ENCODE data around the gene ENTREP1.

Gene ENTREP1

DNA sequence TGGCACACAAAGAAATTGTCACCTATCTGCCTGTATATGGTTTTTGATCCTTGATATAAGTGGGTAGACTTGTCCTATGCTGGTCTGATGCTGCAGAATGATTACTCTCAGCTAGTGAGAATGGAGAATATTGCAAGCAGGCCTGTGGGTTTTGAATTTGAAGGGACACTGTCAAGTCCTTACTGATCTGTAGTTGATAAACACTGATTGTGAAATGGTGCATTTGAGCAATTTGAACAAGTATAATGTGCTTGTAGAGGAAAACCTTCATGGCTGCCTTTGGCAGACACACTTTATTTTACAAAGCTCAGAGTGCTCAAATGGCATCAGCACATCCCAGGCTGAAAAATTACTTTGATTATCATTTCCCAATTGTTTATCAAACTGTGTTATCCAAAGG, 9.3 kb downstream of the ENTREP1 start:
- no peaks in the 10 kb centered on the region for H4K20me1 ChIP-seq (ENCODE audit: low read depth, low read length)
- no peak overlapping the region for H3K27ac ChIP-seq (ENCODE audit: low read depth, low read length)
- H3K79me2 ChIP-seq (ENCODE audit: insufficient read depth, low read length), result no peaks in the 10 kb centered on the region
- no peak overlapping the region for H3K4me2 ChIP-seq (ENCODE audit: low read depth, low read length, poor library complexity, severe bottlenecking)
- H3F3A ChIP-seq (ENCODE audit: insufficient read depth), result no peaks in the 10 kb centered on the region
- H3K9me2 ChIP-seq (replicated peaks; ENCODE audit: insufficient read depth, low read length), result no peaks in the 10 kb centered on the region
- no peaks in the 10 kb centered on the region for H3K36me3 ChIP-seq (ENCODE audit: low read length)
- no peak overlapping the region for H2AFZ ChIP-seq (ENCODE audit: low read depth, low read length, severe bottlenecking)
- no peaks in the 10 kb centered on the region for H3K9me3 ChIP-seq (ENCODE audit: insufficient read depth, low read length)
- H3K9ac ChIP-seq (ENCODE audit: low read length), result no peak overlapping the region
- no peak overlapping the region for H3K4me3 ChIP-seq (ENCODE audit: insufficient read depth, low read length, poor library complexity, severe bottlenecking)
- H3K27me3 ChIP-seq (ENCODE audit: low read length), result no peaks in the 10 kb centered on the region
- TF ChIP-seq, protein P1, sequence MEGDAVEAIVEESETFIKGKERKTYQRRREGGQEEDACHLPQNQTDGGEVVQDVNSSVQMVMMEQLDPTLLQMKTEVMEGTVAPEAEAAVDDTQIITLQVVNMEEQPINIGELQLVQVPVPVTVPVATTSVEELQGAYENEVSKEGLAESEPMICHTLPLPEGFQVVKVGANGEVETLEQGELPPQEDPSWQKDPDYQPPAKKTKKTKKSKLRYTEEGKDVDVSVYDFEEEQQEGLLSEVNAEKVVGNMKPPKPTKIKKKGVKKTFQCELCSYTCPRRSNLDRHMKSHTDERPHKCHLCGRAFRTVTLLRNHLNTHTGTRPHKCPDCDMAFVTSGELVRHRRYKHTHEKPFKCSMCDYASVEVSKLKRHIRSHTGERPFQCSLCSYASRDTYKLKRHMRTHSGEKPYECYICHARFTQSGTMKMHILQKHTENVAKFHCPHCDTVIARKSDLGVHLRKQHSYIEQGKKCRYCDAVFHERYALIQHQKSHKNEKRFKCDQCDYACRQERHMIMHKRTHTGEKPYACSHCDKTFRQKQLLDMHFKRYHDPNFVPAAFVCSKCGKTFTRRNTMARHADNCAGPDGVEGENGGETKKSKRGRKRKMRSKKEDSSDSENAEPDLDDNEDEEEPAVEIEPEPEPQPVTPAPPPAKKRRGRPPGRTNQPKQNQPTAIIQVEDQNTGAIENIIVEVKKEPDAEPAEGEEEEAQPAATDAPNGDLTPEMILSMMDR (IDR thresholded peaks at IDR 0.05; ENCODE audit: insufficient read depth, low read length, poor library complexity, severe bottlenecking), result no peak
- no peak for TF ChIP-seq EZH2phosphoT487 (conservative IDR thresholded peaks at IDR 0.05; ENCODE audit: low read length)

DNA sequence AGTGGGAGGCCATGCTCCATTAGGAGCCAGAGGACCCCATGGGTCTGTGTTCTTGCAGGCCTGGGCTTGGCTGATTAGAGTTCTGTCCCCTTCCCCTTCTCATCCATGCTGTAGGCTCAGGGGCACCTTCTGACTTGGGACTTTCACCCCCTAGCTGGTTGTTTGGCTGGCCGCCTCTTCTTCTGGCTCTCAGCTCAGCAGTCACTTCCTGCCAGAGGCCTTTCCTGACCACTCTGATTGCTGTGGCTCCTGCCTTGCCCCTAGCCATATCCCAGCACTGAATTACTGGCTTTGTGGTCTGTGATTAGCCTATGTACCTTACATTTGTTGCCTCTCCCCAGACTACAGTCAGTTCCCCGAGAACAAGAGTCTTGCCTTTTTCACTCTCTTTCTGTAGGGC, 14.6 kb downstream of the ENTREP1 start:
- Histone ChIP-seq H3K4me2 (ENCODE audit: low read depth, low read length, poor library complexity, severe bottlenecking) (no peak overlapping the region), H3K79me2 (ENCODE audit: insufficient read depth, low read length) (no peaks in the 10 kb centered on the region), H3K9ac (ENCODE audit: low read length) (no peak overlapping the region), H3K36me3 (ENCODE audit: low read length) (no peaks in the 10 kb centered on the region), H4K20me1 (ENCODE audit: low read depth, low read length) (no peaks in the 10 kb centered on the region), H3K9me3 (ENCODE audit: insufficient read depth, low read length) (no peaks in the 10 kb centered on the region), H3K27ac (ENCODE audit: low read depth, low read length) (no peak overlapping the region), H3K4me3 (ENCODE audit: insufficient read depth, low read length, poor library complexity, severe bottlenecking) (no peak overlapping the region), H2AFZ (ENCODE audit: low read depth, low read length, severe bottlenecking) (no peak overlapping the region), H3K9me2 (replicated peaks; ENCODE audit: insufficient read depth, low read length) (no peaks in the 10 kb centered on the region), H3F3A (ENCODE audit: insufficient read depth) (no peaks in the 10 kb centered on the region), H3K27me3 (ENCODE audit: low read length) (no peaks in the 10 kb centered on the region)
- TF ChIP-seq EZH2phosphoT487 (conservative IDR thresholded peaks at IDR 0.05; ENCODE audit: low read length), result no peak
- TF ChIP-seq, protein P1 (IDR thresholded peaks at IDR 0.05; ENCODE audit: insufficient read depth, low read length, poor library complexity, severe bottlenecking), result no peak

DNA sequence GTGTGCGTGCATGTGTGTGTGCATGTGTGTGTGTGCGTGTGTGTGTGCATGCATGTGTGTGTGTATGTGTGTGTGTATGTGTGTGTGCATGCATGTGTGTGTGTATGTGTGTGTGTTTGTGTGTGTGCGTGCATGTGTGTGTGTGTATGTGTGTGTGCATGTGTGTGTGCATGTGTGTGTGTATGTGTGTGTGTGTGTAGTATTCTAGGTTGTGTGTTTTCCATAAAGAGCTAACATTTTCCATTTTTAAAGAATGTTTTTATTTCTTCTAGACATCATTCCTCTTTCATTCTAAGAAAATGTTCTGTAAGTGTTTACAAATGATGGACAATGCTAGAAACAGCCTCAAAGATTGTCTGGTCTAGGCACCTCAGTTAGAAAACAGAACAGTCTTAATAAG, 15.6 kb downstream of the ENTREP1 start:
- Histone ChIP-seq H3K27me3 (ENCODE audit: low read length) (no peaks in the 10 kb centered on the region), H3K4me3 (ENCODE audit: insufficient read depth, low read length, poor library complexity, severe bottlenecking) (no peak overlapping the region), H3K27ac (ENCODE audit: low read depth, low read length) (no peak overlapping the region), H2AFZ (ENCODE audit: low read depth, low read length, severe bottlenecking) (no peak overlapping the region), H3K79me2 (ENCODE audit: insufficient read depth, low read length) (no peaks in the 10 kb centered on the region), H3K9me3 (ENCODE audit: insufficient read depth, low read length) (no peaks in the 10 kb centered on the region), H3K9me2 (replicated peaks; ENCODE audit: insufficient read depth, low read length) (no peaks in the 10 kb centered on the region), H3K4me2 (ENCODE audit: low read depth, low read length, poor library complexity, severe bottlenecking) (no peak overlapping the region), H3F3A (ENCODE audit: insufficient read depth) (no peaks in the 10 kb centered on the region), H3K9ac (ENCODE audit: low read length) (no peak overlapping the region), H3K36me3 (ENCODE audit: low read length) (no peaks in the 10 kb centered on the region), H4K20me1 (ENCODE audit: low read depth, low read length) (no peaks in the 10 kb centered on the region)
- TF ChIP-seq, protein P1 (IDR thresholded peaks at IDR 0.05; ENCODE audit: insufficient read depth, low read length, poor library complexity, severe bottlenecking), result no peak
- no peak for TF ChIP-seq EZH2phosphoT487 (conservative IDR thresholded peaks at IDR 0.05; ENCODE audit: low read length)
